Tibial nerve (tissue), 4 donors: ENCODE data around the gene DPP3. TPM values are rescaled to one million over a fixed set of nuclear protein-coding genes. Genes with fewer than 3 reads are reported as not detected.

Experiments
- DNase-seq, 2 donors: peaks; one replicate each; pipeline ENCODE4 v3.0.0-alpha.2; 2019; ENCODE audit warnings: low spot score in 2 of 2
- H3K27ac ChIP-seq, 4 donors: fragments of 200-600 bp; sonication (generic) in 3 of 4; one replicate each; pipeline ENCODE4 v1.5.1; 2017 to 2019; ENCODE audit warnings: mild to moderate bottlenecking in 1 of 4
- H3K27me3 ChIP-seq, 2 donors: fragments of 200-600 bp; sonication (generic) in 1 of 2; one replicate each; pipeline versions ENCODE4 v1.5.1 to v1.6.0; 2017 to 2019
- H3K36me3 ChIP-seq, 3 donors: fragments of 200-600 bp; sonication (generic); one replicate each; pipeline ENCODE4 v1.5.1; 2018 to 2019
- H3K4me1 ChIP-seq, 4 donors: fragments of 200-600 bp; sonication (generic) in 3 of 4; one replicate each; pipeline ENCODE4 v1.5.1; 2017 to 2019
- H3K4me3 ChIP-seq, 4 donors: fragments of 200-600 bp; sonication (generic) in 3 of 4; one replicate each; pipeline ENCODE4 v1.5.1; 2017 to 2019; ENCODE audit warnings: mild to moderate bottlenecking in 1 of 4, moderate library complexity in 1 of 4
- H3K9me3 ChIP-seq, 4 donors: fragments of 200-600 bp; sonication (generic) in 3 of 4; one replicate each; pipeline ENCODE4 v1.5.1; 2017 to 2019
- CTCF ChIP-seq, 5 experiments: fragments of 200-600 bp in 3 of 5; fragments of 450-650 bp in 2 of 5; sonication (generic) in 3 of 5; IDR thresholded peaks; one replicate each; pipeline ENCODE4 v1.5.1; 2016 to 2019; ENCODE audit warnings: antibody characterized with exemption in 5 of 5, mild to moderate bottlenecking in 3 of 5, moderate library complexity in 2 of 5
- EP300 ChIP-seq, 2 donors: sonication (generic); formaldehyde crosslinking; IDR thresholded peaks; one replicate each; pipeline ENCODE4 v1.6.1; 2017; ENCODE audit warnings: antibody characterized with exemption in 2 of 2, mild to moderate bottlenecking in 1 of 2
- POLR2A ChIP-seq, 2 donors: fragments of 450-650 bp; IDR thresholded peaks; one replicate each; pipeline ENCODE4 v1.6.1; 2017; ENCODE audit warnings: antibody characterized with exemption in 2 of 2, mild to moderate bottlenecking in 2 of 2, moderate library complexity in 2 of 2
- WGBS, 2 donors: methylation state at CpG; one replicate each; pipeline ENCODE4 v1.1.5; 2018; 5-methylcytosine and 5-hydroxymethylcytosine counted together
- total RNA-seq, 4 donors: library from RNA; depleted of rRNA; stranded (reverse); fragments of >200 nt; gene quantifications; one replicate each; pipeline ENCODE4 v1.1.0, GENCODE V29; 2016

The DPP3 gene
- total RNA-seq, 4 donors from 2014 or later, result 12.2 to 41.8 (median 25.0) TPM

GRCh38 chr11:66495401-66495854 is 15.2 kb downstream of the DPP3 start:
- no peak for TF ChIP-seq CTCF (IDR thresholded peaks at IDR 0.05)
- no peak for TF ChIP-seq POLR2A (IDR thresholded peaks at IDR 0.05)
- no peak for TF ChIP-seq EP300 (IDR thresholded peaks at IDR 0.05)
- Histone ChIP-seq H3K4me1 (no peaks in the 10 kb centered on the region), H3K27ac (no peak overlapping the region), H3K4me3 (no peak overlapping the region), H3K27me3 (no peaks in the 10 kb centered on the region), H3K36me3 (peaks cover 0 to 99% (median 0%) of the 10 kb centered on the region in 3 donors), H3K9me3 (no peaks in the 10 kb centered on the region)
- WGBS, 2 donors, result 86 to 89% methylated on average over 12 to 17 of the region's 17 CpGs
- no peak for DNase-seq

- Histone ChIP-seq H3K27ac (no peak overlapping the region), H3K36me3 (peaks cover 0 to 86% (median 0%) of the 10 kb centered on the region in 3 donors), H3K4me1 (no peaks in the 10 kb centered on the region), H3K4me3 (no peak overlapping the region), H3K27me3 (no peaks in the 10 kb centered on the region), H3K9me3 (no peaks in the 10 kb centered on the region)
- DNase-seq, result no peak
- 93 to 97% methylated on average over 13 to 16 of the region's 16 CpGs for WGBS, 2 donors
- TF ChIP-seq EP300 (IDR thresholded peaks at IDR 0.05), result no peak
- no peak for TF ChIP-seq POLR2A (IDR thresholded peaks at IDR 0.05)
- TF ChIP-seq CTCF (IDR thresholded peaks at IDR 0.05), result no peak
Measured at GRCh38 chr11:66497206-66497605, 17.0 kb downstream of the DPP3 start.

GRCh38 chr11:66498506-66498905 is 18.3 kb downstream of the DPP3 start:
- Histone ChIP-seq H3K27me3 (no peaks in the 10 kb centered on the region), H3K9me3 (no peaks in the 10 kb centered on the region), H3K36me3 (peaks cover 0 to 73% (median 0%) of the 10 kb centered on the region in 3 donors), H3K4me1 (no peaks in the 10 kb centered on the region), H3K27ac (no peak overlapping the region), H3K4me3 (no peak overlapping the region)
- TF ChIP-seq CTCF (IDR thresholded peaks at IDR 0.05) (no peak), POLR2A (IDR thresholded peaks at IDR 0.05) (no peak), EP300 (IDR thresholded peaks at IDR 0.05) (no peak)
- DNase-seq, result no peak
- WGBS, 2 donors, result 92 to 93% methylated on average over 5 of the region's 5 CpGs

- 75 to 84% methylated on average over 1 of the region's 1 CpG for WGBS, 2 donors
- TF ChIP-seq POLR2A (IDR thresholded peaks at IDR 0.05) (no peak), CTCF (IDR thresholded peaks at IDR 0.05) (no peak), EP300 (IDR thresholded peaks at IDR 0.05) (no peak)
Measured at GRCh38 chr11:66505276-66505816, 25.1 kb downstream of the DPP3 start.

GRCh38 chr11:66509131-66509561 is 28.9 kb downstream of the DPP3 start:
- TF ChIP-seq EP300 (IDR thresholded peaks at IDR 0.05) (no peak), POLR2A (IDR thresholded peaks at IDR 0.05) (no peak), CTCF (IDR thresholded peaks at IDR 0.05) (no peak)
- Histone ChIP-seq H3K4me1 (peaks cover 0 to 18% (median 10%) of the 10 kb centered on the region in 4 donors), H3K27me3 (no peaks in the 10 kb centered on the region), H3K27ac (no peak overlapping the region), H3K36me3 (peaks cover 0 to 41% (median 0%) of the 10 kb centered on the region in 3 donors), H3K9me3 (no peaks in the 10 kb centered on the region), H3K4me3 (no peak overlapping the region)
- DNase-seq, result no peak
- WGBS, 2 donors, result 86 to 87% methylated on average over 6 of the region's 7 CpGs

More at GRCh38 chr11:66505276-66505816, 25.1 kb downstream of the DPP3 start:
- DNase-seq, result no peak
- H3K27me3 ChIP-seq, result no peaks in the 10 kb centered on the region
- no peak overlapping the region for H3K4me3 ChIP-seq
- peaks cover 0 to 34% (median 0%) of the 10 kb centered on the region in 3 donors for H3K36me3 ChIP-seq
- peaks cover 0 to 3% (median 0%) of the 10 kb centered on the region in 4 donors for H3K4me1 ChIP-seq
- H3K9me3 ChIP-seq, result no peaks in the 10 kb centered on the region
- H3K27ac ChIP-seq, result no peak overlapping the region
